Brain microvascular endothelial cell (primary cell): ENCODE results near the gene FARP2.

Experiments used
- DNase-seq: peaks from one replicate; pipeline ENCODE4 v3.0.0-alpha.2; 2020
- H3K27ac ChIP-seq: fragments of 250-450 bp; sonication (Bioruptor Pico); 2 replicates; pipeline ENCODE4 v1.5.1; 2020; ENCODE audit warnings: mild to moderate bottlenecking, moderate library complexity
- H3K27me3 ChIP-seq: fragments of 250-450 bp; sonication (Bioruptor Pico); replicated peaks from 2 replicates; pipeline ENCODE4 v1.5.1; 2020; ENCODE audit warnings: mild to moderate bottlenecking
- H3K36me3 ChIP-seq: fragments of 250-450 bp; sonication (Bioruptor Pico); replicated peaks from 2 replicates; pipeline ENCODE4 v1.5.1; 2020; ENCODE audit warnings: mild to moderate bottlenecking
- H3K4me3 ChIP-seq: 2 replicates; pipeline ENCODE4 v1.5.1; 2011; ENCODE audit warnings: low read depth, mild to moderate bottlenecking, control low read depth, low read length, moderate library complexity
- in situ Hi-C: cut with HindIII; loops from 2 replicates; pipeline ENCODE4 v1.10.0; 2017; ENCODE audit warnings: low sequenced_read_pairs, low pct_ligation_motif_present
- TF ChIP-seq, protein P1 (sequence below): IDR thresholded peaks from 2 replicates; pipeline ENCODE4 v1.5.1; 2011; ENCODE audit warnings: low read depth, mild to moderate bottlenecking, moderate library complexity, low read length, control low read depth, inconsistent platforms; ENCODE audit errors: missing control alignments

FARP2 gene

DNA sequence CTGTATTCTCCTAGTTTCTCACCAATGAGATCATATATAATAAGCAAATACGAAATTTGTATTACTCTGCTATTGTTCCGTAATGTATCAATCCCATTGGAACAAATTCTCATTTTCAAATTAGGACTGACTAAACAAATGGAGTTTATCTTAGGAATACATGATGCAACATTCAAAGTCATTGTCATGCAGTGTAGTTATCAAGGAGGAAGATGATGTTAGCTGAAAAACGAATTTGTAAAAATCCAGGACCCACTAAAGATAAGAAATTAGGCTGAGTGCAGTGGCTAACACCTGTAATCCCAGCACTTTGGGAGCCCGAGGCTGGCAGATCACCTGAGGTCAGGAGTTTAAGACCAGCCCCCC, 25.5 kb upstream of the FARP2 start:
- peaks cover 51% of the 10 kb centered on the region for H3K36me3 ChIP-seq
- no peak overlapping the region for H3K4me3 ChIP-seq
- in situ Hi-C loops, result no loop called here
- no peak for DNase-seq
- H3K27me3 ChIP-seq, result no peaks in the 10 kb centered on the region
- TF ChIP-seq, protein P1, sequence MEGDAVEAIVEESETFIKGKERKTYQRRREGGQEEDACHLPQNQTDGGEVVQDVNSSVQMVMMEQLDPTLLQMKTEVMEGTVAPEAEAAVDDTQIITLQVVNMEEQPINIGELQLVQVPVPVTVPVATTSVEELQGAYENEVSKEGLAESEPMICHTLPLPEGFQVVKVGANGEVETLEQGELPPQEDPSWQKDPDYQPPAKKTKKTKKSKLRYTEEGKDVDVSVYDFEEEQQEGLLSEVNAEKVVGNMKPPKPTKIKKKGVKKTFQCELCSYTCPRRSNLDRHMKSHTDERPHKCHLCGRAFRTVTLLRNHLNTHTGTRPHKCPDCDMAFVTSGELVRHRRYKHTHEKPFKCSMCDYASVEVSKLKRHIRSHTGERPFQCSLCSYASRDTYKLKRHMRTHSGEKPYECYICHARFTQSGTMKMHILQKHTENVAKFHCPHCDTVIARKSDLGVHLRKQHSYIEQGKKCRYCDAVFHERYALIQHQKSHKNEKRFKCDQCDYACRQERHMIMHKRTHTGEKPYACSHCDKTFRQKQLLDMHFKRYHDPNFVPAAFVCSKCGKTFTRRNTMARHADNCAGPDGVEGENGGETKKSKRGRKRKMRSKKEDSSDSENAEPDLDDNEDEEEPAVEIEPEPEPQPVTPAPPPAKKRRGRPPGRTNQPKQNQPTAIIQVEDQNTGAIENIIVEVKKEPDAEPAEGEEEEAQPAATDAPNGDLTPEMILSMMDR, result no peak
- no peak overlapping the region for H3K27ac ChIP-seq

DNA sequence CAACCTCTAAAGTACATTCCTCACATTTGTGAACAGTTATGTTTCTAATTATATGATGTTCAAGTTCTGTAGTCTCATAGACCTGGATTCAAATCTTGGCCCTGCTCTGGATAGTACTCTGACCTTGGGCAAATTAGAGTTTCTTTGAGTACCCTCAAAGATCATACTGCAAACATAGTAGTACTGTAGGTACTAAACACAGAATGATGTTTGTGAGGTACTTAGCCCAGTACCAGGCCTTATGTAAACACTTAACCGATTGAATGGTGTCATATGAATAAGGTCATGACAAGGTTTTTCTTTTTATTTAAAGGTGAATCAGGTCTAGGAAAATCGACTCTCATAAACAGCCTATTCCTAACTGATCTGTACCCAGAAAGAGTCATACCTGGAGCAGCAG, 21.3 kb upstream of the FARP2 start:
- Histone ChIP-seq H3K27me3 (no peaks in the 10 kb centered on the region), H3K36me3 (peaks cover 56% of the 10 kb centered on the region), H3K4me3 (no peak overlapping the region), H3K27ac (no peak overlapping the region)
- TF ChIP-seq, protein P1, result no peak
- DNase-seq, result no peak
- in situ Hi-C loops, result no loop called here

DNA sequence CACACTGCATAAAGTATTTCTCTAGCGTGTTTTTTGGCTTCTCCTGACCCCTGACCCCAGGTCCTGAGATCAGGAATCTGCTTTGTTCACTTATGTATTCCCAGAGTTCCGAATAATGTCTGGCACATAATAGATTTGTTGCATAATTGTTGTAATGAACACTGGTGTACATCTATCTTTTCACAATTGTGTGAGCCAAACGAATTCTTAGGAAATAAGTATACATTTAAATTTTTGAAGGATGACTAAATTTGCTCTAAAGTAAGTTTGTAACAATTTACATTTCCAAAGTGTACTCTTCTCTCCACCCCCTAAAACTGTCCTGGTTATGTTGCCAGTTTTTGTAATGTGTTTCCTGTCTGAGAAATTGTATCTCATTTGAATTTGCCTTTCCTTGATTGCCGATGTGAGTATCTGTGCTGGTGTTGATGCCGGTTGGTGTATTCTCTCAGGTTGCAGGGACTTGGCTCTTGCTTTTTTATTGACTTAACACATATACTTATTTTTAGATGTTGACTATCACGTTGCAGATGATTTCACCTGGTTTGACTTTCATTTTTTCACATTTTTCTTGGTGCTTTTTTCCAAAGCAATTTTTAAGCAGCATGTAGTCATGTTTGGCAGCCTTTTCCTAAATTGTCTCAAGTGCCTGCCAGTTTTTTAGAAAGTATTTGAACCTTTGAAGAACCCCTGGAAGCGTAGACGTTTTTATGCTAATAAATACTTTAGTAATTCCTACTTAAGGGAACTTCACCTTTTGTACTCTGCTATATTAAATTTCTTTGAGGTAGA, 16.1 kb upstream of the FARP2 start:
- H3K27ac ChIP-seq, result no peak overlapping the region
- peaks cover 91% of the 10 kb centered on the region for H3K36me3 ChIP-seq
- TF ChIP-seq, protein P1, result no peak
- H3K4me3 ChIP-seq, result no peak overlapping the region
- no peaks in the 10 kb centered on the region for H3K27me3 ChIP-seq
- in situ Hi-C loops, result no loop called here
- DNase-seq, result no peak

DNA sequence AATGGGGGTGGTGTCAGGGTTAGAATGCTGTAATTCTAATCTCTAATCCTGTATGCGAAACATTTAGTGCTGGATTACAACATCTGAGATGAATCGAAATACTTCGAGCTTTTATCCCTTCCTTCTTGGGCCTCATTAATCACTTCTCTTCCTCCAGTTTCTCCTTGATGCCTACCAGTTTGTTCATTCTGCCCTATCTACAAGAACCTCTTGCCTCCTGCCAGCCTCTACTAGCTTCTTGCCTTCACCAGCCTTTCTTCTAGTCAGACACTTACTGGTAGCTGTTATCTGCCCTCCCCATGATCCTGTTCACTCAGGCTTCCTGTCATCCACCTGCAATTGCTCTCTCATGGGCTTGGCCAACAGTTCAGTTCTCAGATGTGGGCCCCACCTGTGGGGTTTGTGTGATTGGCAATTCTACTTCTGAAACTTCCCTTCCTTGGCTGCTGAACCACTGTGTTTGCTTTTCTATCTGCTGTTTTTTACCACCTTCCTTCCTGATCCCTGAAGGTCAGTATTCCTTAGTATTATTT, 15.4 kb upstream of the FARP2 start:
- Histone ChIP-seq H3K36me3 (peaks cover 90% of the 10 kb centered on the region), H3K27me3 (no peaks in the 10 kb centered on the region), H3K4me3 (no peak overlapping the region), H3K27ac (no peak overlapping the region)
- in situ Hi-C loops, result no loop called here
- no peak for DNase-seq
- TF ChIP-seq, protein P1, result no peak

- no peak for DNase-seq
- Histone ChIP-seq H3K4me3 (no peak overlapping the region), H3K36me3 (peaks cover 91% of the 10 kb centered on the region), H3K27ac (no peak overlapping the region), H3K27me3 (no peaks in the 10 kb centered on the region)
- in situ Hi-C loops, result no loop called here
- TF ChIP-seq, protein P1, result no peak
Measured at GRCh38 chr2:241344925-241345651, 11.0 kb upstream of the FARP2 start.
